GM21528 (cell line): Measurements from ENCODE around the gene MAP4K2.

Source experiments
- ATAC-seq: cut with Tn5 transposase; IDR thresholded peaks from one replicate; pipeline ENCODE4 v1.9.1; 2021; ENCODE audit warnings: mild to moderate bottlenecking, moderate library complexity; ENCODE audit not compliant: unreplicated experiment, low FRiP score

MAP4K2 gene

DNA sequence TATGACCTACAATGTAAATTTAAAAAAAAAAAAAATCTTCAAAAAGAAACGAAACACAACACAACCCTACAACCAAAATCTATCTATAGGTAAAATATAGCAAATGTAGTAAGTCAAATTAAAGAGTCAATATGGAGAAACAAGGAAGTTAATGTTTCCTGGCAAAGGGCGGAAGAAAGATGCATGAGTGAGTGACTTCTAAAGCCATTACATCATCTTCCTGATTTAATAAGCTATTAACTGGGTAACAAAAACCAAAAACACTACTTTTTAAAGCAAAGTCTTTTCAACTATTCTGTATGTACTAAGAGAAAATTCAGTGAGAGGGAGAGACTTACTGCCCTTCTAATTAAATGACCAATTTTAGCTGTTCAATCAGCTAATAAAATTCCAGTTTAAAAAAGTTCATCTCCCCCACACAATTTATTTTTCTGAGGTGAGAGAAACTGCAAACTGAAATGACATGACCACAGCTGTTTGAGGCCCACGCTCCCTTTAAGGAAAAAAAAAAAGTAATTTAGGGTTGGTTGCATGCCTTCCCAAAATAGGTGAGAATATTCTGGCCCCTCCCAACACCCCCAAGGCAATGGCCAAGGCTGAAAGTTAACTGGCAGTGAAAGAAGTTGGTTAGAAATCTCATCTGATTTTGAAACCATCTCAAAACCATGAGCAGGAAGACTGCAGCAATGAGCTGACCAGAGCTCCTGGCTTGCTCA is 30.6 kb downstream of the MAP4K2 start:
- ATAC-seq = no peak

DNA sequence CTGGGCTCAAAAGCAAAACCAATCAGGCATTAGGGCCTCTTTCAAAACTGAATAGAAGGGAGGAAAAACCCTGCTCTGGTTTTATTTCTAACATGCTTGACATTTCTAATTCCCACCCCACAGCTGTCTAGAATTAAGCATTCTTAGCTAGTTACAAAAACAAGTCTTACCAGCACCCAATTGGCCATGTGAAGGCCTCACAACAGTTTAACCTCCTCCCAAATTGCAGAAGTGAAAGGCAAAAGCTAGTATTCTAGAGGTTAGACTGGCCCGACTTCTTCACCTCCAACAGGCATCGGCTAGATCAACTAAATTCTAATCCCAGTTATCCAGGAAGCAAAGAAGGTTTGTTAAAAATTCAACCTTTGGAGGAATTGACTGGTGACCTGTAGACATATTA is 31.2 kb downstream of the MAP4K2 start:
- ATAC-seq = no peak

DNA sequence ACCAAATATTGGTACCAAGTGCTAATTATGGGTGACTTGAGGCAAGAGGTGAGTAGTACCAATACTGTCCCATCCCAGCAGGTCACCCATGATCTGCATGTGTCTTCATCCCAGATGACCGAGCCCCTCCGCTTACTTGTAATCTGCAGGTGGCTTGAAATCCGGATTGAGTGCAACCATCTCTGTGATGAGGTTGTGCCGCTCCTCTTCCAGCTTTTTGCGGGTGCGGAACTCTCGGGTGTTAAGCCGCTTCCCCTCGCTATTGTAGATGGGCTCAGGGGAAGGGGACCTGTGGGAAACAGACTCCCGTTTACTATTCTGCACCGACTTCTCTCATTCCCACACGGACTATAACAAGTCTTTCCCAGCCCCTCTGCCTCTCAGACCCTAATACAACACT is 32.9 kb downstream of the MAP4K2 start:
- no peak for ATAC-seq

GRCh38 chr11:64769283-64769682 is 33.7 kb downstream of the MAP4K2 start:
- no peak for ATAC-seq

- ATAC-seq = no peak
These were observed 34.7 kb downstream of the MAP4K2 start for GRCh38 chr11:64768300-64768694.

GRCh38 chr11:64767344-64768299 is 35.4 kb downstream of the MAP4K2 start:
- no peak for ATAC-seq

- ATAC-seq = no peak
These were observed 36.1 kb downstream of the MAP4K2 start for GRCh38 chr11:64766881-64767280.

DNA sequence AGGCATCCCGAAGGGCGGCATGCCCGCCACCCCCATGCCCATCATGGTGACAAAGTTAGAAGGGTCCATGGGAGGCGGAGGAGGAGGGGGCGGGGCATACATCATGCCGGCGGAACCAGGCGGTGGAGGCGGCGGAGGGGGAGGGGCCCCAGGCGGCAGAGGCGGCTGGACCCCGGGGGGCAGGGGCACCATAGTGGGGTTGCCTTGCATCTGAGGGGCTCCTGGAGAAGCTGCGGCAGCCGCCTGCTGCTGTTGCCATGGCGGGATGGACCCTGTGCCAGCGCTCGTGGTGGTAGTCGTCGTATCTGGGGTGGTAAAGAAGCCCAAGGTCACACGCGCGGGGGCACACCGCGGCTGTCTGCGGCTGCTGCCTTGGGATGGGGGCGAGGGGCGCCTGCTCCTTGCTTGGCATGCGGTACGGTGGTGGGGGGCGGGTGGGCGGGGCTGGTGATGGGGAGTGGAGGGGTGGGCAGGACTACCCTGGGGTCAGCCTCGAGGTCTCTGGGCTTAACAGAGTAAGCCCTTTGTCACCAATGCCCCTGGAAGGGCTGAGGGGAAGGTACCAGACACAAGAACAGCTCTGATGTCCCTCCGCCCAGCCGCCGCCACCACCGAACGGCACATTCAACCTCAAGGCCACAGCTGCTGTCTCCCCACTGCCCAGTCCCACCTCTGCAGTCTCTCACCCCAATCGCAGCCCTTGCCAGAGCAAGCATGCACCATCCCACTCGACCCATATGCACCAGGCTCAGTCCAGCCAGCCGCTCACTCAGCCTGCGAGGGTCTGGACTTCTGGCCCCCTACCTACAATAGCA is 37.0 kb downstream of the MAP4K2 start:
- no peak for ATAC-seq

- no peak for ATAC-seq
These were observed 37.6 kb downstream of the MAP4K2 start for GRCh38 chr11:64765291-64765850.

GRCh38 chr11:64764753-64765152 is 38.3 kb downstream of the MAP4K2 start:
- ATAC-seq = no peak

GRCh38 chr11:64764040-64764611 is 38.9 kb downstream of the MAP4K2 start:
- ATAC-seq = no peak

DNA sequence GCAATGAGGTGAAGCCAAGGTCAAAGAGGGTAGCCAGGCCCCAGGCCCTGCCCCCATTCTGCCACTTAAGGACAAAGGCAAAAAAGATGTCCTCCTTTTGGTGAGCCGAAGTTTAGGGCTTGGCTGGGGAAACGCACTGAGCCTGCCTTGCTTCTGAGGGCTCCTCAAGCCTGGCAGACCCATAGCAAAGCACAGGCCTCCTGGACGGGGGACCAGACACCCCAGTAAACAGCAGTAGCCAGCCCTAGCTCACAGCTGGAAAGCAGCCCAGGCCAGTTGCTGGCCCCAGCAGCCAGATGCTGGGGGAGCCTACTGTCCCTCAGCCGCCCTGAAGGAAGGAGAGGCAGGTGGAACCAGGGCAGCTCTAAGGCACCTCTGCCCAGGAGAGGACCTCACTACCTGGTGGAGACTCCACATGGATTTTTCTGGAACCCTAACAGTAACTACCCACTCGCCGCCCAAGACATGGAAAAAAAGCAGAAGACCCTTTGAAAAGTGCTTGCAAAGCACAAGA is 39.4 kb downstream of the MAP4K2 start:
- no peak for ATAC-seq

GRCh38 chr11:64762674-64763525 is 40.1 kb downstream of the MAP4K2 start:
- ATAC-seq = no peak

DNA sequence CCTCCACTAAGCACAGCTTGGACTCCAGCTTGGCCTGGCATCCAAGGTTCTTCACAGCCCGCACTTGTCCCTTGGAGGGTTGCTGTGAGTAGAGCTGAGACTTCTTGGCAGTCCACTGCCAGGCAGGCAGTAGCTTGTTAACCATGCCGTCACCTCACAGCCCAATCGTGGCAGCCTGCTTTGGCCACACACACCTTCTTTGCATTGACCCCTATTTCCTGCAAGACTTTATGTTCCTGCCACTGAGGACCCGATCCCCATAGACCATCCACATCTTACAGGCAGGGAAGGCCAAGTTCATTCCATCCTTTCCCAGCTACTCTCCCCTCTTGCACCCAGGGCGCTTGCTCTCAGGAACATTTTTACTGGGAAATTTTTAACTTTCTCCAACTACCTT is 40.7 kb downstream of the MAP4K2 start:
- no peak for ATAC-seq

GRCh38 chr11:64760759-64761420 is 42.1 kb downstream of the MAP4K2 start:
- ATAC-seq = no peak

GRCh38 chr11:64759722-64760719 is 43.0 kb downstream of the MAP4K2 start, which contains the start of gene PYGM:
Gene PYGM (minus strand): TSS chr11:64759974. CDS start chr11:64759898, 76 bp downstream.
- ATAC-seq = no peak

DNA sequence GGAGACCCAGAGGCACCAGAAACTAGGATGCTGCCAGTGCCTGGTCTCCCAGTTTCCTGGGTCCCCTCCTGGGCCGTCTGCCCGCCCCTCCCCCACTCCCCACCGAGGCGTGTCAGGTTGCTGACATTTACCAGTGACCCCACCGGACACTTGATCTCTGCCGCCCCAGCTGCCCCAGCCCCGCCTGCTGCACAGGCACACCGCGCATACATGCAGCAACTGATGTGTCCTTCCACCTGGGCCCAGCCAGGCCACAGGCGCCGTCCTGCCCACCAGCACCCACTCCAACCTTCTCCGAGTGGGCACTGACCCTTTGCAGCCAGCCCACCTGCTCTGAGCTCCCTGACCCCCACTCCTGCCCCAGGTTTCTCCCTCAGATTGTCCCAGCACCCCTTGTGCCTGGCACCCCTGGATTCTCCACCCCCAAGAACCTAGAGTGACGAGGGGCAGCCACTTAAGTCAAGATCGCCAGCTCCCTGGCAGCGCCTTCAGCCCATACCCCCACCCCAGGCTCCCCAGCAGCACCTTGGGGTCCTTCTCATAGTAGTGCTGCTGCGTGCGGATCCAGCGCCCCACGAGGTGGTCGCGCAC is 43.8 kb downstream of the MAP4K2 start:
- ATAC-seq = no peak
